Gastrocnemius medialis (tissue), 4 donors: ENCODE data around the gene WASHC4. TPM values are rescaled to one million over a fixed set of nuclear protein-coding genes. Genes with fewer than 3 reads are reported as not detected.

Experiments used
- ATAC-seq, 2 donors: fragments of 150-250 bp; one replicate each; pipeline ENCODE4 v1.9.1; 2016
- DNase-seq, 2 donors: peaks; one replicate each; pipeline ENCODE4 v3.0.0-alpha.2; 2019
- H3K27ac ChIP-seq, 4 donors: fragments of 200-600 bp; sonication (generic); 1 replicate in 1 of 4; 2 replicates in 3 of 4; pipeline ENCODE4 v1.5.1; 2016 to 2018; ENCODE audit warnings: mild to moderate bottlenecking in 2 of 4, moderate library complexity in 1 of 4
- H3K27me3 ChIP-seq, 3 donors: fragments of 200-600 bp; sonication (generic) in 2 of 3; 1 replicate in 1 of 3; 2 replicates in 2 of 3; pipeline versions ENCODE4 v1.5.1 to v1.6.0; 2016 to 2019; ENCODE audit warnings: mild to moderate bottlenecking in 1 of 3, moderate library complexity in 1 of 3
- H3K36me3 ChIP-seq, 2 donors: fragments of 200-600 bp; sonication (generic) in 1 of 2; one replicate each; pipeline ENCODE4 v1.5.1; 2017 to 2018
- H3K4me1 ChIP-seq, 2 donors: fragments of 200-600 bp; sonication (generic) in 1 of 2; one replicate each; pipeline ENCODE4 v1.5.1; 2016 to 2017; ENCODE audit warnings: mild to moderate bottlenecking in 2 of 2
- H3K4me3 ChIP-seq, 4 donors: fragments of 200-600 bp; sonication (generic) in 3 of 4; 1 replicate in 1 of 4; 2 replicates in 3 of 4; pipeline ENCODE4 v1.5.1; 2016 to 2019; ENCODE audit warnings: mild to moderate bottlenecking in 2 of 4
- H3K9me3 ChIP-seq, 3 donors: fragments of 200-600 bp; sonication (generic) in 2 of 3; 1 replicate in 1 of 3; 2 replicates in 2 of 3; pipeline ENCODE4 v1.5.1; 2016 to 2019
- CTCF ChIP-seq, 5 experiments: fragments of 450-650 bp in 3 of 5; fragments of 200-600 bp in 2 of 5; sonication (generic) in 2 of 5; IDR thresholded peaks in 4 of 5; conservative IDR thresholded peaks in 1 of 5; 1 replicate in 4 of 5; 2 replicates in 1 of 5; pipeline ENCODE4 v1.5.1; 2016 to 2019; ENCODE audit warnings: antibody characterized with exemption in 5 of 5, mild to moderate bottlenecking in 3 of 5, moderate library complexity in 3 of 5
- POLR2A ChIP-seq, 2 donors: fragments of 450-650 bp; IDR thresholded peaks; one replicate each; pipeline ENCODE4 v1.6.1; 2017; ENCODE audit warnings: antibody characterized with exemption in 2 of 2, mild to moderate bottlenecking in 2 of 2, moderate library complexity in 2 of 2
- in situ Hi-C, 4 donors: fragments of 200-750 bp; cut with MboI; loops; one replicate each; pipeline versions ENCODE4 v1.15.0 to v1.8.0; 2017; ENCODE audit warnings: low sequenced_read_pairs in 4 of 4
- intact Hi-C: fragments of 100-400 bp; cut with DNase I; formaldehyde crosslinking; loops from one replicate; pipeline ENCODE4 v1.15.1; 2023; ENCODE audit warnings: low total_unique reads
- total RNA-seq, 4 donors: library from RNA; depleted of rRNA; stranded (reverse); fragments of >200 nt; gene quantifications; one replicate each; pipeline versions ENCODE4 v1.1.0 to v1.2.3, GENCODE V29; 2016

The WASHC4 gene
- total RNA-seq, 4 donors from 2014 or later, result 23.6 to 53.2 (median 36.7) TPM

- TF ChIP-seq CTCF (IDR thresholded peaks at IDR 0.05 in 4 of 5, conservative IDR thresholded peaks at IDR 0.05 in 1 of 5), result no peak
- TF ChIP-seq POLR2A (IDR thresholded peaks at IDR 0.05), result no peak
- Histone ChIP-seq H3K9me3 (no peaks in the 10 kb centered on the region), H3K4me3 (peak overlapping the region; percentile 42 to 70 (median 60)), H3K36me3 (no peaks in the 10 kb centered on the region), H3K27me3 (no peaks in the 10 kb centered on the region), H3K27ac (peak overlapping the region in 3 of 4 donors; percentile 3 to 47 (median 44)), H3K4me1 (peaks cover 8 to 11% of the 10 kb centered on the region in 2 donors)
- ATAC-seq (peak; percentile 56 to 61), DNase-seq (peak; percentile 43 to 54)
- in situ Hi-C loops, result no loop called here
- intact Hi-C loops, result loop anchor here (1.0 kb wide), 1 partner anchor 24 kb away; the partner anchor contains the start of gene WASHC4
These were observed 23.9 kb upstream of the WASHC4 start for GRCh38 chr12:105083551-105084105.

DNA sequence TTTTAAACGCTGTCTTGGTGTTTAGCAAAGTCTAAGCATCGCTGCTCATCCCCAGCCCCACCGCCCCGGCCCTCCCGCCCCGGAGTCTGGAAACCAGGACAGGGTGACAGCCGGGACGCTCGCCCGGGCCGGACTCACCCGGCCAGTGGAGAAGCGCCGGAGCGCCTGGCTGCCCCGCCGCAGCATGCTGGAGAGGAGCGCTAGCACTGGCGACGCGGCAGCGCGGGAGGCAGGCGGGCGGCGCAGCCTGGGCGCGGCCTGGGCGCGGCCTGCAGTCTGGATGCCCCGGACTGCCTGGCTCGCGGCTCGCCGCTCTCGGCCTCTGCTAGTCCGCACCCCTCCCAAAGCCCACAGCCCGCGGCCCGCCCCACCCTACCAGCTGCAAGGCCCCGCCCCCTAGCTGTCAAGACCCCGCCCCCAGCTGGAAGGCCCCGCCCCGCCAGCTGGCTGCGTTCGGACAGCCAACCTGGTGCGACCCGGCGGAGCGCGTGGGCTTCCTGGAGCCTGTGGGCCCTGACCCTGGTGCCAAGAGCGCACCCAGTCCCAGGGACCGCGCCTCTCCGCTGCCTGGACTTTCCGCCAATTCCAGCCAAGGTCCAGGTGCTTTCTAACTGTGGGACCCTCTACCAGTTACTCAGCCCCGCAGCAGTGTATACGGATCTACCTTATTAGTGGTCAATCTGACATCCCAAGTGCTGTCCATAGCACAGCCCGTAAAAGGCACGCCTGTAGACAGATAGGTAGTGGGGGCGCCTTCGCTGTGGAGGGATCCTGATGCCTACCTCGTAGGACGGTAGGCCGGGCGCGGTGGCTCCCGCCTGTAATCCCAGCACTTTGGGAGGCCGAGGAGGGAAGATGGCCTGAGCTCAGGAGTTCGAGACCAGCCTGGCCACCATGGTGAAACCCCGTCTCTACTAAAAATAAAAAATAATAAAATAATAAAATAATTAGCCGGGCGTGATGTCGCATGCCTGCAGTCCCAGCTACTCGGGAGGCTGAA is 23.0 kb upstream of the WASHC4 start, which contains the start of gene ALDH1L2:
Gene ALDH1L2 (minus strand): TSS at position 208 of the 1,000 bp plus-strand sequence. CDS start 22 bp downstream, at position 186.
- in situ Hi-C loops (no loop called here), intact Hi-C loops (loop anchor here (1.0 kb wide), 1 partner anchor 23 kb away; the partner anchor contains the start of gene WASHC4)
- peak within 1 kb of the TSS; percentile 42 to 70 (median 60) for H3K4me3 ChIP-seq
- ATAC-seq (peak; percentile 83 to 84), DNase-seq (peak; percentile 64 to 73)
- H3K27me3 ChIP-seq, result no peaks in the 10 kb centered on the region
- peak within 1 kb of the TSS; percentile 3 to 47 (median 26) for H3K27ac ChIP-seq
- no peak for TF ChIP-seq CTCF (IDR thresholded peaks at IDR 0.05 in 4 of 5, conservative IDR thresholded peaks at IDR 0.05 in 1 of 5)
- TF ChIP-seq POLR2A (IDR thresholded peaks at IDR 0.05), result no peak
- H3K36me3 ChIP-seq, result no peaks in the 10 kb centered on the region
- H3K4me1 ChIP-seq, result peaks cover 8 to 11% of the 10 kb centered on the region in 2 donors
- H3K9me3 ChIP-seq, result no peaks in the 10 kb centered on the region

DNA sequence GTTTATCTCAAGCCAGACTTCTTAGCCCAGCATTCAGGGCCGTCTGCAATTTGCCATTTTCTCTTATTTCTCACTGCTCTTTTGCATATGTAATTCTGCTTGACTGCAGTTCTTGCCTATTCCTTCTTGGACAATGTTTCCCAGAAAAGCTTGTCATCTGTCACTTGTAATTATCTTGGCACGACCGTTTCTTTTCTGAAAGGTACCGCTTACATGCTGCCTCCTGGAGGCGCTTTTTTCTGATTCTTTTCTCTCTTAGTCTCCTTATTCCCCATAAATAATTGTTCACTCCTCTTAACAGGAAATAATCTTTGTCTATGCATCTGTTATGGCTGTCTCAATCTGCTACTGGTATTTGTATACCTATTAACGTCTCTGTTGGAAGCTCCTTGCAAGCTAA is 22.0 kb upstream of the WASHC4 start:
- in situ Hi-C loops (no loop called here), intact Hi-C loops (no loop called here)
- DNase-seq (no peak), ATAC-seq (no peak)
- H3K9me3 ChIP-seq, result no peaks in the 10 kb centered on the region
- H3K36me3 ChIP-seq, result no peaks in the 10 kb centered on the region
- H3K27ac ChIP-seq, result no peak overlapping the region
- TF ChIP-seq POLR2A (IDR thresholded peaks at IDR 0.05) (no peak), CTCF (IDR thresholded peaks at IDR 0.05 in 4 of 5, conservative IDR thresholded peaks at IDR 0.05 in 1 of 5) (no peak)
- no peak overlapping the region for H3K4me3 ChIP-seq
- peaks cover 8 to 11% of the 10 kb centered on the region in 2 donors for H3K4me1 ChIP-seq
- no peaks in the 10 kb centered on the region for H3K27me3 ChIP-seq

GRCh38 chr12:105089817-105090216 is 17.7 kb upstream of the WASHC4 start:
- Histone ChIP-seq H3K4me3 (no peak overlapping the region), H3K27me3 (no peaks in the 10 kb centered on the region), H3K27ac (no peak overlapping the region), H3K9me3 (no peaks in the 10 kb centered on the region), H3K36me3 (no peaks in the 10 kb centered on the region), H3K4me1 (no peaks in the 10 kb centered on the region)
- in situ Hi-C loops (no loop called here), intact Hi-C loops (no loop called here)
- DNase-seq (no peak), ATAC-seq (no peak)
- no peak for TF ChIP-seq POLR2A (IDR thresholded peaks at IDR 0.05)
- no peak for TF ChIP-seq CTCF (IDR thresholded peaks at IDR 0.05 in 4 of 5, conservative IDR thresholded peaks at IDR 0.05 in 1 of 5)
